Fibroblast of lung (primary cell): Measurements from ENCODE around the gene ABCA7. TPM values are rescaled to one million over a fixed set of nuclear protein-coding genes. Genes with fewer than 3 reads are reported as not detected.

Experiments used
- DNase-seq, 2 donors: peaks; one replicate each; pipeline versions ENCODE4 v3.0.0 to v3.0.0-alpha.2; 2010; ENCODE audit warnings: low read depth in 2 of 2
- H2AFZ ChIP-seq: 2 replicates; pipeline ENCODE4 v1.5.1; 2012; ENCODE audit warnings: low read length, control low read depth, inconsistent platforms
- H3K27ac ChIP-seq: 2 replicates; pipeline ENCODE4 v1.5.1; 2011; ENCODE audit warnings: low read length, control low read depth; ENCODE audit not compliant: insufficient read depth
- H3K27me3 ChIP-seq: 2 replicates; pipeline ENCODE4 v1.5.1; 2011; ENCODE audit warnings: mild to moderate bottlenecking, low read length; ENCODE audit not compliant: control insufficient read depth, insufficient read depth
- H3K36me3 ChIP-seq: 2 replicates; pipeline ENCODE4 v1.5.1; 2011; ENCODE audit warnings: low read length; ENCODE audit not compliant: control insufficient read depth, insufficient read depth
- H3K4me1 ChIP-seq: 2 replicates; pipeline ENCODE4 v1.5.1; 2011; ENCODE audit warnings: low read length; ENCODE audit not compliant: control insufficient read depth, insufficient read depth; ENCODE audit errors: extremely low read depth
- H3K4me2 ChIP-seq: 2 replicates; pipeline ENCODE4 v1.5.1; 2011; ENCODE audit warnings: low read length, control low read depth; ENCODE audit not compliant: insufficient read depth; ENCODE audit errors: extremely low read depth
- H3K4me3 ChIP-seq, 4 experiments: fragments of 200-600 bp in 1 of 4; sonication (generic) in 1 of 4; replicated peaks in 1 of 4; 2 replicates each; pipeline ENCODE4 v1.5.1; 2011 to 2016; ENCODE audit warnings: low read length in 4 of 4, low read depth in 3 of 4, mild to moderate bottlenecking in 3 of 4, control low read depth in 2 of 4, inconsistent platforms in 1 of 4, mixed read lengths in 1 of 4; ENCODE audit not compliant: insufficient read depth in 1 of 4; ENCODE audit errors: control extremely low read depth in 1 of 4
- H3K79me2 ChIP-seq: 2 replicates; pipeline ENCODE4 v1.5.1; 2012; ENCODE audit warnings: mild to moderate bottlenecking, low read length, inconsistent platforms; ENCODE audit not compliant: control insufficient read depth, insufficient read depth
- H3K9ac ChIP-seq: 2 replicates; pipeline ENCODE4 v1.5.1; 2011; ENCODE audit warnings: mild to moderate bottlenecking, low read length, control low read depth; ENCODE audit not compliant: insufficient read depth
- H3K9me3 ChIP-seq: 2 replicates; pipeline ENCODE4 v1.5.1; 2012; ENCODE audit warnings: low read depth, low read length; ENCODE audit not compliant: control insufficient read depth, insufficient read depth
- H4K20me1 ChIP-seq: 2 replicates; pipeline ENCODE4 v1.5.1; 2011; ENCODE audit warnings: low read length; ENCODE audit not compliant: control insufficient read depth, insufficient read depth; ENCODE audit errors: extremely low read depth
- EZH2 ChIP-seq: IDR thresholded peaks from 2 replicates; pipeline ENCODE4 v1.5.1; 2012; ENCODE audit warnings: low read length, control low read depth, mild to moderate bottlenecking; ENCODE audit errors: missing control alignments
- polyA plus RNA-seq, 2 donors: library from polyadenylated mRNA; depleted of rRNA in 1 of 2; stranded (reverse) in 1 of 2; unstranded in 1 of 2; fragments of >200 nt; gene quantifications; 2 replicates each; pipeline ENCODE4 v1.2.1, GENCODE V29; 2011 to 2012; ENCODE audit warnings: missing spikeins in 1 of 2
- total RNA-seq: library from RNA; depleted of rRNA; stranded (reverse); fragments of >200 nt; gene quantifications from 2 replicates; pipeline ENCODE4 v1.2.1, GENCODE V29; 2014
- TF ChIP-seq, protein P1 (sequence below), 2 donors: IDR thresholded peaks in 1 of 2; conservative IDR thresholded peaks in 1 of 2; 1 replicate in 1 of 2; 2 replicates in 1 of 2; pipeline ENCODE4 v1.5.1; 2011 to 2012; ENCODE audit warnings: low read length in 2 of 2, control low read depth in 1 of 2, inconsistent platforms in 1 of 2, low read depth in 1 of 2, mild to moderate bottlenecking in 1 of 2

The ABCA7 gene
- total and polyA plus RNA-seq, 2 donors (not counting 1 experiment from before 2014, with no cell fraction given): 2.2 to 9.7 TPM

GRCh38 chr19:1057176-1057855 lies 17.4 kb downstream of the ABCA7 start:
- Histone ChIP-seq H3K4me2 (no peak overlapping the region), H3K4me3 (no peak overlapping the region), H3K27me3 (no peaks in the 10 kb centered on the region), H3K27ac (no peak overlapping the region), H4K20me1 (no peaks in the 10 kb centered on the region), H3K9ac (no peak overlapping the region), H3K36me3 (no peaks in the 10 kb centered on the region), H2AFZ (no peak overlapping the region), H3K4me1 (no peaks in the 10 kb centered on the region), H3K9me3 (peaks cover 5% of the 10 kb centered on the region), H3K79me2 (no peaks in the 10 kb centered on the region)
- no peak for TF ChIP-seq EZH2
- TF ChIP-seq, protein P1, sequence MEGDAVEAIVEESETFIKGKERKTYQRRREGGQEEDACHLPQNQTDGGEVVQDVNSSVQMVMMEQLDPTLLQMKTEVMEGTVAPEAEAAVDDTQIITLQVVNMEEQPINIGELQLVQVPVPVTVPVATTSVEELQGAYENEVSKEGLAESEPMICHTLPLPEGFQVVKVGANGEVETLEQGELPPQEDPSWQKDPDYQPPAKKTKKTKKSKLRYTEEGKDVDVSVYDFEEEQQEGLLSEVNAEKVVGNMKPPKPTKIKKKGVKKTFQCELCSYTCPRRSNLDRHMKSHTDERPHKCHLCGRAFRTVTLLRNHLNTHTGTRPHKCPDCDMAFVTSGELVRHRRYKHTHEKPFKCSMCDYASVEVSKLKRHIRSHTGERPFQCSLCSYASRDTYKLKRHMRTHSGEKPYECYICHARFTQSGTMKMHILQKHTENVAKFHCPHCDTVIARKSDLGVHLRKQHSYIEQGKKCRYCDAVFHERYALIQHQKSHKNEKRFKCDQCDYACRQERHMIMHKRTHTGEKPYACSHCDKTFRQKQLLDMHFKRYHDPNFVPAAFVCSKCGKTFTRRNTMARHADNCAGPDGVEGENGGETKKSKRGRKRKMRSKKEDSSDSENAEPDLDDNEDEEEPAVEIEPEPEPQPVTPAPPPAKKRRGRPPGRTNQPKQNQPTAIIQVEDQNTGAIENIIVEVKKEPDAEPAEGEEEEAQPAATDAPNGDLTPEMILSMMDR (conservative IDR thresholded peaks at IDR 0.05 in 1 of 2, IDR thresholded peaks at IDR 0.05 in 1 of 2; ENCODE audit: low read depth in 1 of 2, low read length in 2 of 2): no peak
- DNase-seq: peak; percentile 67 to 80

GRCh38 chr19:1058112-1058511 lies 18.2 kb downstream of the ABCA7 start:
- H2AFZ ChIP-seq: no peak overlapping the region
- no peaks in the 10 kb centered on the region for H3K27me3 ChIP-seq
- H4K20me1 ChIP-seq: no peaks in the 10 kb centered on the region
- no peaks in the 10 kb centered on the region for H3K4me1 ChIP-seq
- H3K27ac ChIP-seq: no peak overlapping the region
- H3K9me3 ChIP-seq: peaks cover 5% of the 10 kb centered on the region
- H3K4me2 ChIP-seq: no peak overlapping the region
- no peak overlapping the region for H3K4me3 ChIP-seq
- H3K36me3 ChIP-seq: no peaks in the 10 kb centered on the region
- DNase-seq: no peak
- no peak for TF ChIP-seq EZH2
- TF ChIP-seq, protein P1 (conservative IDR thresholded peaks at IDR 0.05 in 1 of 2, IDR thresholded peaks at IDR 0.05 in 1 of 2; ENCODE audit: low read depth in 1 of 2, low read length in 2 of 2): no peak
- H3K79me2 ChIP-seq: no peaks in the 10 kb centered on the region
- H3K9ac ChIP-seq: no peak overlapping the region

DNA sequence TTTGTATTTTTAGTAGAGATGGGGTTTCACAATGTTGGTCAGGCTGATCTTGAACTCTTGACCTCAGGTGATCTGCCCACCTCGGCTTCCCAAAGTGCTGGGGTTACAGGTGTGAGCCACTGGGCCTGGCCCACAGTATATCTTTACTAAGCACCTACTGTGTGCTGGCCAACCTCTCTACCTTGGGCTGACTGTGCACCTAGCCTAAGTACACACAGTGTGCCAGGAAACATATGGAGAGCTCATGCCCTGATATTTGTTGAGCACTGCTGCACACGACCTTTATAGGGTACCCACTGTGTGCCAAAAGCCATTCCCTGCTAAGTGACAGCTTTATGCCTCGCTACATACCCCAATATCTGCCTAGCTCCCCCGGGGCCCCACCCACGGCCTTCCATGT lies 20.8 kb downstream of the ABCA7 start:
- no peak for TF ChIP-seq EZH2
- TF ChIP-seq, protein P1 (conservative IDR thresholded peaks at IDR 0.05 in 1 of 2, IDR thresholded peaks at IDR 0.05 in 1 of 2; ENCODE audit: low read depth in 1 of 2, low read length in 2 of 2): no peak
- Histone ChIP-seq H2AFZ (no peak overlapping the region), H3K36me3 (no peaks in the 10 kb centered on the region), H3K9ac (no peak overlapping the region), H4K20me1 (no peaks in the 10 kb centered on the region), H3K4me1 (no peaks in the 10 kb centered on the region), H3K4me3 (no peak overlapping the region), H3K9me3 (peaks cover 5% of the 10 kb centered on the region), H3K27me3 (no peaks in the 10 kb centered on the region), H3K4me2 (no peak overlapping the region), H3K79me2 (no peaks in the 10 kb centered on the region), H3K27ac (no peak overlapping the region)
- no peak for DNase-seq
